ENCODE results near the gene HPCAL1.

HPCAL1 gene

DNA sequence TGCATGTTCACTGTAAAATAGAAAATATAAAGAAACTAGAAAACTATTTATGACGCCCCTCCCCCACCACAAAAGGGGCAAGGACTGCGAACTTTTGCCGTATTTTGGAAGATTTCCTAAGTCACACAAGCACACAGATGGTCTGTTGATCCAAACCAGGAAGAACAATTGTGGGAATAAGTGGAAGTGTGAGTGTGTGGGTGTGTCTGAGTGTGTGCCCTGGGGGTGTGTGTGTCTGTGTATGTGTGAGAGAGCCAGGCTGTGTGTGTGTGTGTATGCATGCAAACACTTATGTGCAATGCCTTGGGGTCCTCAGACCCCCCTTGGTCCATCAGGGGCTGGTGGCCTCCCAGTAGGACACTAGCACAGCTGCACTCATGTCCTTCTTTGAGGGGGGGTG lies 43.1 kb downstream of the HPCAL1 start:
- Mint-ChIP-seq H3K9me3 (no peaks in the 10 kb centered on the region), H3K27ac (peak overlapping the region; percentile 37), H3K4me3 (no peak overlapping the region), H3K4me1 (ENCODE audit: low read depth) (peaks cover 71% of the 10 kb centered on the region), H3K27me3 (no peaks in the 10 kb centered on the region), H3K36me3 (ENCODE audit: low read depth) (peaks cover 3% of the 10 kb centered on the region)
- DNase-seq = no peak

- Mint-ChIP-seq H3K9me3 (no peaks in the 10 kb centered on the region), H3K4me1 (ENCODE audit: low read depth) (peaks cover 71% of the 10 kb centered on the region), H3K27ac (no peak overlapping the region), H3K4me3 (no peak overlapping the region), H3K27me3 (no peaks in the 10 kb centered on the region), H3K36me3 (ENCODE audit: low read depth) (peaks cover 3% of the 10 kb centered on the region)
- no peak for DNase-seq
Observed at GRCh38 chr2:10346929-10347561, 44.3 kb downstream of the HPCAL1 start.

- no peaks in the 10 kb centered on the region for H3K27me3 Mint-ChIP-seq
- H3K4me3 Mint-ChIP-seq = no peak overlapping the region
- DNase-seq = no peak
- peak overlapping the region; percentile 20 for H3K27ac Mint-ChIP-seq
- no peaks in the 10 kb centered on the region for H3K9me3 Mint-ChIP-seq
- H3K36me3 Mint-ChIP-seq (ENCODE audit: low read depth) = peaks cover 3% of the 10 kb centered on the region
- H3K4me1 Mint-ChIP-seq (ENCODE audit: low read depth) = peaks cover 76% of the 10 kb centered on the region
Observed at GRCh38 chr2:10347562-10347948, 44.9 kb downstream of the HPCAL1 start.

- Mint-ChIP-seq H3K4me1 (ENCODE audit: low read depth) (peaks cover 70% of the 10 kb centered on the region), H3K27ac (no peak overlapping the region), H3K36me3 (ENCODE audit: low read depth) (peaks cover 3% of the 10 kb centered on the region), H3K4me3 (no peak overlapping the region), H3K9me3 (no peaks in the 10 kb centered on the region), H3K27me3 (no peaks in the 10 kb centered on the region)
- DNase-seq = no peak
Observed at GRCh38 chr2:10348891-10349290, 46.2 kb downstream of the HPCAL1 start.

DNA sequence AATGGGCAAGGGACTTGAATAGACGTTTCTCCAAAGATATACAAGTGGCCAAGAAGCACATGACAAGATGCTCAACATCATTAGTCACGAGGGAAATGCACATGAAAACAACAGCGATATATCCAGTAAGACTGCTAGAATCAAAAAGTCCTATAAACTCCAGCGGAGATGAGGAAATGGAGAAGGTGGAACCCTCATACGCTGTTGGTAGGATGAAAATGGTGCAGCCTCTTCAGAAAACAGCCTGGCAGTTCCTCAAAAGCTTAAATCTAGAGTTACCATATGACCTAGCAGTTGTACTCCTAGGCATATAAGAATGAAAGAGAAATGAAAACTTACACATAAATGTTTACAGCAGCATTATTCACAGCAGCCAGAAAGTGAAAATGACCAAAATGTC lies 48.1 kb downstream of the HPCAL1 start:
- peaks cover 70% of the 10 kb centered on the region for H3K4me1 Mint-ChIP-seq (ENCODE audit: low read depth)
- no peak overlapping the region for H3K4me3 Mint-ChIP-seq
- no peaks in the 10 kb centered on the region for H3K9me3 Mint-ChIP-seq
- no peaks in the 10 kb centered on the region for H3K27me3 Mint-ChIP-seq
- DNase-seq = no peak
- peak overlapping the region; percentile 32 for H3K27ac Mint-ChIP-seq
- H3K36me3 Mint-ChIP-seq (ENCODE audit: low read depth) = peaks cover 12% of the 10 kb centered on the region

GRCh38 chr2:10352361-10352760 lies 49.7 kb downstream of the HPCAL1 start:
- DNase-seq = no peak
- Mint-ChIP-seq H3K36me3 (ENCODE audit: low read depth) (peaks cover 12% of the 10 kb centered on the region), H3K4me1 (ENCODE audit: low read depth) (peaks cover 68% of the 10 kb centered on the region), H3K9me3 (no peaks in the 10 kb centered on the region), H3K27ac (peak overlapping the region; percentile 31), H3K4me3 (no peak overlapping the region), H3K27me3 (no peaks in the 10 kb centered on the region)

DNA sequence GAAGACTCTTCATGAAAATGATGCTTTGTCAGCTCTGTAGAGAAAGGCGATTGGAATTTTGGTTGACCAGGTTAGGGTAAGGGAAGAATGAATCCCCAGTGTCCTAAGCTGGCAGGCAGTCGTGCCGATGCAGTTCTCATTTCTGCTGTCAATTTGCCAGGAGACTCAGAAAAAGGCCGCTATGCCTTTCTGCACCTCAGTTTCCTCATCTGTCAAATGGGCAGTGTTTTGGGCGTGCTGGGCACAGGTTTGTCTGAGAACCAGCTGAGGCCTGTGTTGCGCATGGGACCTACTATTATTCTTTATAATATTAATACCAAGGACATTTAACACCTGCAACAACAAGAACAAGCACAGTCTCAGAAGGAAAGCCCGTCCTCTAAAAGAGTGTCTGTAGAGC lies 50.3 kb downstream of the HPCAL1 start:
- Mint-ChIP-seq H3K27ac (peak overlapping the region; percentile 31), H3K36me3 (ENCODE audit: low read depth) (peaks cover 18% of the 10 kb centered on the region), H3K9me3 (no peaks in the 10 kb centered on the region), H3K4me1 (ENCODE audit: low read depth) (peaks cover 64% of the 10 kb centered on the region), H3K27me3 (no peaks in the 10 kb centered on the region), H3K4me3 (no peak overlapping the region)
- DNase-seq = no peak

- Mint-ChIP-seq H3K27me3 (no peaks in the 10 kb centered on the region), H3K4me3 (no peak overlapping the region), H3K27ac (peak overlapping the region; percentile 44), H3K36me3 (ENCODE audit: low read depth) (peaks cover 24% of the 10 kb centered on the region), H3K4me1 (ENCODE audit: low read depth) (peaks cover 60% of the 10 kb centered on the region), H3K9me3 (no peaks in the 10 kb centered on the region)
- no peak for DNase-seq
Observed at GRCh38 chr2:10353931-10354330, 51.2 kb downstream of the HPCAL1 start.

GRCh38 chr2:10354399-10354798 lies 51.7 kb downstream of the HPCAL1 start:
- Mint-ChIP-seq H3K4me3 (no peak overlapping the region), H3K4me1 (ENCODE audit: low read depth) (peaks cover 58% of the 10 kb centered on the region), H3K9me3 (no peaks in the 10 kb centered on the region), H3K27me3 (no peaks in the 10 kb centered on the region), H3K27ac (no peak overlapping the region), H3K36me3 (ENCODE audit: low read depth) (peaks cover 24% of the 10 kb centered on the region)
- DNase-seq = no peak

GRCh38 chr2:10355471-10356438 lies 53.1 kb downstream of the HPCAL1 start:
- Mint-ChIP-seq H3K4me1 (ENCODE audit: low read depth) (peaks cover 57% of the 10 kb centered on the region), H3K27ac (peak overlapping the region; percentile 57), H3K27me3 (no peaks in the 10 kb centered on the region), H3K36me3 (ENCODE audit: low read depth) (peaks cover 26% of the 10 kb centered on the region), H3K4me3 (no peak overlapping the region), H3K9me3 (no peaks in the 10 kb centered on the region)
- no peak for DNase-seq

GRCh38 chr2:10356439-10356811 lies 53.7 kb downstream of the HPCAL1 start:
- peaks cover 57% of the 10 kb centered on the region for H3K4me1 Mint-ChIP-seq (ENCODE audit: low read depth)
- H3K36me3 Mint-ChIP-seq (ENCODE audit: low read depth) = peaks cover 26% of the 10 kb centered on the region
- peak overlapping the region; percentile 16 for H3K27ac Mint-ChIP-seq
- no peak overlapping the region for H3K4me3 Mint-ChIP-seq
- H3K27me3 Mint-ChIP-seq = no peaks in the 10 kb centered on the region
- DNase-seq = no peak
- H3K9me3 Mint-ChIP-seq = no peaks in the 10 kb centered on the region

GRCh38 chr2:10357193-10358169 lies 54.8 kb downstream of the HPCAL1 start:
- Mint-ChIP-seq H3K9me3 (no peaks in the 10 kb centered on the region), H3K36me3 (ENCODE audit: low read depth) (peaks cover 26% of the 10 kb centered on the region), H3K4me1 (ENCODE audit: low read depth) (peaks cover 55% of the 10 kb centered on the region), H3K4me3 (no peak overlapping the region), H3K27me3 (no peaks in the 10 kb centered on the region), H3K27ac (peak overlapping the region; percentile 44)
- DNase-seq = no peak

- Mint-ChIP-seq H3K27me3 (no peaks in the 10 kb centered on the region), H3K27ac (no peak overlapping the region), H3K4me1 (ENCODE audit: low read depth) (peaks cover 59% of the 10 kb centered on the region), H3K36me3 (ENCODE audit: low read depth) (peaks cover 23% of the 10 kb centered on the region), H3K9me3 (no peaks in the 10 kb centered on the region), H3K4me3 (no peak overlapping the region)
- no peak for DNase-seq
Observed at GRCh38 chr2:10359246-10359645, 56.5 kb downstream of the HPCAL1 start.

GRCh38 chr2:10359731-10360329 lies 57.1 kb downstream of the HPCAL1 start:
- Mint-ChIP-seq H3K4me3 (no peak overlapping the region), H3K9me3 (no peaks in the 10 kb centered on the region), H3K27me3 (no peaks in the 10 kb centered on the region), H3K4me1 (ENCODE audit: low read depth) (peaks cover 56% of the 10 kb centered on the region), H3K36me3 (ENCODE audit: low read depth) (peaks cover 18% of the 10 kb centered on the region), H3K27ac (peak overlapping the region; percentile 50)
- no peak for DNase-seq
